Peyer's patch (tissue), 4 donors: ENCODE data around the gene PRDX2.

Experiments
- POLR2A ChIP-seq, 2 donors: fragments of 450-650 bp; IDR thresholded peaks; one replicate each; pipeline ENCODE4 v1.5.1; 2017; ENCODE audit warnings: antibody characterized with exemption in 2 of 2, mild to moderate bottlenecking in 2 of 2, moderate library complexity in 2 of 2
- TF ChIP-seq, protein P1 (sequence below), 6 experiments: fragments of 450-650 bp in 4 of 6; fragments of 200-600 bp in 2 of 6; sonication (generic) in 1 of 6; IDR thresholded peaks; one replicate each; pipeline ENCODE4 v1.5.1; 2017 to 2019; ENCODE audit warnings: antibody characterized with exemption in 6 of 6, mild to moderate bottlenecking in 3 of 6, moderate library complexity in 1 of 6

- TF ChIP-seq, protein P1, sequence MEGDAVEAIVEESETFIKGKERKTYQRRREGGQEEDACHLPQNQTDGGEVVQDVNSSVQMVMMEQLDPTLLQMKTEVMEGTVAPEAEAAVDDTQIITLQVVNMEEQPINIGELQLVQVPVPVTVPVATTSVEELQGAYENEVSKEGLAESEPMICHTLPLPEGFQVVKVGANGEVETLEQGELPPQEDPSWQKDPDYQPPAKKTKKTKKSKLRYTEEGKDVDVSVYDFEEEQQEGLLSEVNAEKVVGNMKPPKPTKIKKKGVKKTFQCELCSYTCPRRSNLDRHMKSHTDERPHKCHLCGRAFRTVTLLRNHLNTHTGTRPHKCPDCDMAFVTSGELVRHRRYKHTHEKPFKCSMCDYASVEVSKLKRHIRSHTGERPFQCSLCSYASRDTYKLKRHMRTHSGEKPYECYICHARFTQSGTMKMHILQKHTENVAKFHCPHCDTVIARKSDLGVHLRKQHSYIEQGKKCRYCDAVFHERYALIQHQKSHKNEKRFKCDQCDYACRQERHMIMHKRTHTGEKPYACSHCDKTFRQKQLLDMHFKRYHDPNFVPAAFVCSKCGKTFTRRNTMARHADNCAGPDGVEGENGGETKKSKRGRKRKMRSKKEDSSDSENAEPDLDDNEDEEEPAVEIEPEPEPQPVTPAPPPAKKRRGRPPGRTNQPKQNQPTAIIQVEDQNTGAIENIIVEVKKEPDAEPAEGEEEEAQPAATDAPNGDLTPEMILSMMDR (IDR thresholded peaks at IDR 0.05) = no peak
- TF ChIP-seq POLR2A (IDR thresholded peaks at IDR 0.05) = no peak
Measured at GRCh38 chr19:12815088-12815487, 13.5 kb upstream of the PRDX2 start.
